ENCODE results near the gene AQP9.

The AQP9 gene

DNA sequence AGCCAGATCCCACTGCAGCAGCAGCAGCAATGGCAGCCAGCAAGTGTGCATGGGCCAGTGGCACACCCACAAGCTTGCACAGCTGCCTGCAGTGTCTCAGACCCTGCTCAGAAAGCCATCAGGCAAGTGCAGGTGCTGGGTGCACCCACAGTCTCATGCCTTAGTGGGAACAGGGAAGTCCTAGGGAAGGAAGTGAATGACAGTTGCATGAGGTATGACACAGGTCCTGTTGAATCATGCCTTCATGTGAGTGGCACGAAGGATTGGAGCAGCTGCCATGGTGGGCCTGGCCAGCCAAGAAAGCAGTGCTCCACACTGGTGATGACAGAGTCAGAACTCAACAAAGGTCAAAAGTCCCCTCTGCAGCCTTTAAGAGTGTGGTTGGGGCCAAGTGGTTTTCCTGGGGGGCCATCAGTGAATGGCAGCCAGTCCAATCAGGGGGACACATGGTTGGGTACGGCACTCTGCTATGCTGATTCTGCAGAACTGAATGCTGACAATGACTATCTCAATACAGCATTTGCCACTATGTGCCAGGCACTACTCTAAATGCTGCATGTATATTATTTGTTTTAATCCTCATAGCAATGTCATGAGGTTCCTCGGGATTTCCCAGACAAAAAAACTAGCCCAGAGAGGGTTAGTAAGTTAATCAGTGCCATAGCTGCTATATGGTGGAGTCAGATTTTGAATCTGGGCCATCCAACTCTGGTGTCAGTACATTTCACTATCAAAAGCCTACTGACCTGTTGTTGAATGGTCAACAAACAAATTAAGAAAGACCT, 94.3 kb downstream of the AQP9 start:
- no peak for DNase-seq
- no peaks in the 10 kb centered on the region for H3K27me3 ChIP-seq (replicated peaks)
- in situ Hi-C loops (cut with HindIII; ENCODE audit: low pct_ligation_motif_present, low sequenced_read_pairs): no loop called here
- H3K27ac ChIP-seq: no peak overlapping the region
- no peak overlapping the region for H3K4me3 ChIP-seq (ENCODE audit: low read depth, low read length)
- no peaks in the 10 kb centered on the region for H3K36me3 ChIP-seq (replicated peaks)
- TF ChIP-seq, protein P1, sequence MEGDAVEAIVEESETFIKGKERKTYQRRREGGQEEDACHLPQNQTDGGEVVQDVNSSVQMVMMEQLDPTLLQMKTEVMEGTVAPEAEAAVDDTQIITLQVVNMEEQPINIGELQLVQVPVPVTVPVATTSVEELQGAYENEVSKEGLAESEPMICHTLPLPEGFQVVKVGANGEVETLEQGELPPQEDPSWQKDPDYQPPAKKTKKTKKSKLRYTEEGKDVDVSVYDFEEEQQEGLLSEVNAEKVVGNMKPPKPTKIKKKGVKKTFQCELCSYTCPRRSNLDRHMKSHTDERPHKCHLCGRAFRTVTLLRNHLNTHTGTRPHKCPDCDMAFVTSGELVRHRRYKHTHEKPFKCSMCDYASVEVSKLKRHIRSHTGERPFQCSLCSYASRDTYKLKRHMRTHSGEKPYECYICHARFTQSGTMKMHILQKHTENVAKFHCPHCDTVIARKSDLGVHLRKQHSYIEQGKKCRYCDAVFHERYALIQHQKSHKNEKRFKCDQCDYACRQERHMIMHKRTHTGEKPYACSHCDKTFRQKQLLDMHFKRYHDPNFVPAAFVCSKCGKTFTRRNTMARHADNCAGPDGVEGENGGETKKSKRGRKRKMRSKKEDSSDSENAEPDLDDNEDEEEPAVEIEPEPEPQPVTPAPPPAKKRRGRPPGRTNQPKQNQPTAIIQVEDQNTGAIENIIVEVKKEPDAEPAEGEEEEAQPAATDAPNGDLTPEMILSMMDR (IDR thresholded peaks at IDR 0.05; ENCODE audit: low read depth, low read length, missing control alignments): no peak

DNA sequence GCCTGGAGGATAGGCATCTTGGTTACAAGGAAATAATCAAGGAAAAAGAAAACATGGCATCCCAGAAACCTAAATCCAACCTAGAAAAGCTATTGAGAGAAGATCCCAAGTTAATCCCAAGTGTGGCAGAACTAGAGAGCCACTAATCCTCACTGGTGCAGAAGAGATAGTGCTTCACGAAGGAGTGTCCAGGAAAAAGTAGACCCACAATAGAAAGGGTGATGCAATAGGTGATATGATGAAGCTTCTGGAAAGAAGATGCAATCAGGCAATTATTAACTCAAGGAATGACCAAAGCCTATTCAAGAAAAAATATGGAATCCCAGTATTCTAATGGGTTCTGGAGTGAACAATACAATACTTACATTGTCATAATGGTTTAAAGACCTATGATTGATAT, 95.2 kb downstream of the AQP9 start:
- Histone ChIP-seq H3K36me3 (replicated peaks) (no peaks in the 10 kb centered on the region), H3K27me3 (replicated peaks) (no peaks in the 10 kb centered on the region), H3K4me3 (ENCODE audit: low read depth, low read length) (no peak overlapping the region), H3K27ac (no peak overlapping the region)
- in situ Hi-C loops (cut with HindIII; ENCODE audit: low pct_ligation_motif_present, low sequenced_read_pairs): no loop called here
- DNase-seq: no peak
- TF ChIP-seq, protein P1 (IDR thresholded peaks at IDR 0.05; ENCODE audit: low read depth, low read length, missing control alignments): no peak

All from brain microvascular endothelial cell (primary cell).